K562 (cell line): ENCODE measurements around the gene GCDH. TPM values are rescaled to one million over a fixed set of nuclear protein-coding genes. Genes with fewer than 3 reads are reported as not detected.
A peak's percentile ranks its signal among the peaks of the same experiment; 100 is the strongest.

Source experiments
- ATF1 ChIP-seq, 2 experiments: fragments of 450-650 bp in 1 of 2; IDR thresholded peaks; 2 replicates each; pipeline ENCODE4 v1.6.1; 2016; ENCODE audit warnings: missing compliant biosample characterization in 1 of 2, missing genetic modification characterization in 1 of 2
- CBFA2T3 ChIP-seq: fragments of 450-650 bp; IDR thresholded peaks from 2 replicates; pipeline ENCODE4 v1.6.1; 2017
- CEBPZ ChIP-seq: fragments of 150-350 bp; IDR thresholded peaks from 2 replicates; pipeline ENCODE4 v1.6.1; 2014; ENCODE audit warnings: low read depth, mild to moderate bottlenecking, low read length, borderline replicate concordance
- CREM ChIP-seq: IDR thresholded peaks from 2 replicates; pipeline ENCODE4 v1.6.1; 2014; ENCODE audit warnings: antibody characterized with exemption, low read depth
- CXXC5 ChIP-seq: fragments of 250-450 bp; sonication (Bioruptor Pico); IDR thresholded peaks from 2 replicates; pipeline ENCODE4 v1.8.0; 2022; ENCODE audit warnings: inconsistent platforms, mild to moderate bottlenecking, moderate library complexity
- HEY1 ChIP-seq: fragments of 250-450 bp; sonication (Bioruptor Pico); IDR thresholded peaks from 2 replicates; pipeline ENCODE4 v1.5.0; 2020; ENCODE audit warnings: mild to moderate bottlenecking, moderate library complexity, borderline replicate concordance
- LCOR ChIP-seq: sonication (generic); formaldehyde crosslinking; IDR thresholded peaks from 2 replicates; pipeline ENCODE4 v1.8.0; 2022; ENCODE audit warnings: mild to moderate bottlenecking, missing genetic modification reagents
- MAZ ChIP-seq, 2 experiments: fragments of 450-650 bp in 1 of 2; sonication (generic) in 1 of 2; formaldehyde crosslinking; IDR thresholded peaks in 1 of 2; conservative IDR thresholded peaks in 1 of 2; 2 replicates each; pipeline versions ENCODE4 v1.4.0 to v1.5.0; 2020; ENCODE audit warnings: mild to moderate bottlenecking in 1 of 2, missing genetic modification reagents in 1 of 2
- MBD1 ChIP-seq: fragments of 250-450 bp; sonication (Bioruptor Pico); IDR thresholded peaks from 2 replicates; pipeline ENCODE4 v1.8.0; 2022; ENCODE audit warnings: inconsistent platforms
- MCM2 ChIP-seq: fragments of 450-650 bp; IDR thresholded peaks from 2 replicates; pipeline ENCODE4 v1.6.1; 2017; ENCODE audit warnings: low read depth, mild to moderate bottlenecking
- POLR2A ChIP-seq: fragments of 450-650 bp; conservative IDR thresholded peaks from 2 replicates; pipeline ENCODE4 v1.6.1; 2016
- POLR3A ChIP-seq: IDR thresholded peaks from 2 replicates; pipeline ENCODE4 v1.6.1; 2011; ENCODE audit warnings: borderline replicate concordance, mild to moderate bottlenecking, moderate library complexity; ENCODE audit not compliant: insufficient read length, insufficient read depth; ENCODE audit errors: extremely low read depth
- U2AF1 ChIP-seq: fragments of 200-400 bp; formaldehyde crosslinking; optimal IDR thresholded peaks from 2 replicates; pipeline ENCODE3; 2017; ENCODE audit warnings: mild to moderate bottlenecking, low read depth, low read length, moderate library complexity
- ZBTB1 ChIP-seq: sonication (generic); formaldehyde crosslinking; IDR thresholded peaks from 2 replicates; pipeline ENCODE4 v1.8.1; 2023; ENCODE audit warnings: missing genetic modification reagents, low read depth, mild to moderate bottlenecking, borderline replicate concordance
- ZBTB7A ChIP-seq: IDR thresholded peaks from 2 replicates; pipeline ENCODE4 v1.6.1; 2011; ENCODE audit warnings: low read depth, mild to moderate bottlenecking, low read length, moderate library complexity, borderline replicate concordance; ENCODE audit not compliant: control insufficient read depth
- polyA plus RNA-seq, 8 experiments: library from polyadenylated mRNA; depleted of rRNA in 4 of 8; stranded (reverse) in 5 of 8; unstranded in 3 of 8; fragments of >200 nt; fragmentation: Nextera tagmentation in 2 of 8; fragmentation: Illumina TruSeq in 1 of 8; extraction: Ambion mirVana in 2 of 8; extraction: Trizol in 1 of 8; gene quantifications; 2 replicates each; pipeline versions ENCODE4 v1.2.1 to v1.2.3, GENCODE V29; 2011 to 2014; ENCODE audit warnings: inconsistent platforms in 1 of 8, missing spikeins in 1 of 8
- total RNA-seq, 7 experiments: library from RNA; depleted of rRNA in 6 of 7; stranded (reverse); fragments of >200 nt in 6 of 7; fragmentation: Illumina TruSeq in 2 of 7; extraction: Trizol in 2 of 7; gene quantifications; 2 replicates each; pipeline versions ENCODE4 v1.2.1 to v1.2.3, GENCODE V29; 2011 to 2021; ENCODE audit warnings: low replicate concordance in 1 of 7
- TF ChIP-seq, protein P1 (sequence below), 2 experiments: IDR thresholded peaks; 2 replicates each; pipeline ENCODE4 v1.6.1; 2012; ENCODE audit warnings: improper control_type of control experiment in 2 of 2, low read depth in 2 of 2, low read length in 2 of 2, borderline replicate concordance in 1 of 2
- TF ChIP-seq, protein P2 (sequence below): IDR thresholded peaks from 2 replicates; pipeline ENCODE4 v1.6.1; 2012; ENCODE audit warnings: low read depth, low read length, improper control_type of control experiment, borderline replicate concordance

The GCDH gene
- total and polyA plus RNA-seq, 9 of the 15 experiments (the other 6 are each of a cell fraction or from before 2014, with no cell fraction given): 2.9 to 50.8 (median 19.1) TPM

DNA sequence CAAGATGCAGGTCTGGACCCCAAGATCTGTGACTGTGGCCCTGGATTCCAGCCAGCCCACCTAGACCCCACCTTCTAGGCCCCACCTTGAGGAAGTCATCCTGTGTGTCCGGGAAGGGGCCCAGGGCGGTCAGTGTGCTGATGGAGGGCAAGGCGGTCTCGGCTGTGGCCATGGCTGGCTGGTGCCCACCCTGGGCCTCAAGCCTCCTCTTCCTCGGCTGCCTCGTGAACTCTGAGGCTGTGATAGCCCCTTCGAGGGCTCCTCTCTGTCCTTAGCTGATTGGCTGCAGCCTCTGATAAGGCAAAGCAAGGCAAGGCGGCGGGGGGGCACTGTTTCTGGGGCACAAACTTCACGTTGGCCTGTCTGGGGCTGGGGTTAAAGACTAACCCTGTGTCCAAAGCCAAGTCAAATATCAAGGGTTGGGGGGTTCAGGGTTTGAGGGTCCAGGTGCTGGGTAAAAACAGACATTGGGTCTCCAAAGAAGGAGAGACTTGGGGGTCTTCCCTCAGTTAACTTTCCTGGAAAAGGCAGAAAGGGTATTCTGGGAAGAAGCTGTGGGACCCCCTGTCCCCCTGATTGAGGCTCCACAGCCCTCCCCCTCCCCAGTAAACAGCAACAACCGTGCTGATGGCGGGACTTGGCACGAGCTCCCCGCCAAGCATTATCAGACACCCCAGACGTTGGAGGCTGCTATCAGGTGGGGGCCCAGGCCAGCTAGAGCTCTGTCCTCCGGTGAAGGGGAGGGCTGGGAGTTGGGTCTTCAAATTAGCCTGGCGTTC lies 3.8 kb upstream of the GCDH start, which contains the start of gene KLF1 (continued):
- TF ChIP-seq CEBPZ: no peak
- TF ChIP-seq U2AF1: no peak
- TF ChIP-seq LCOR (CRISPR knock-in tag): peak; percentile 48
- TF ChIP-seq POLR2A: peak; percentile 90
- TF ChIP-seq CREM: peak; percentile 67
- TF ChIP-seq CXXC5: peak; percentile 85
- TF ChIP-seq, protein P1, sequence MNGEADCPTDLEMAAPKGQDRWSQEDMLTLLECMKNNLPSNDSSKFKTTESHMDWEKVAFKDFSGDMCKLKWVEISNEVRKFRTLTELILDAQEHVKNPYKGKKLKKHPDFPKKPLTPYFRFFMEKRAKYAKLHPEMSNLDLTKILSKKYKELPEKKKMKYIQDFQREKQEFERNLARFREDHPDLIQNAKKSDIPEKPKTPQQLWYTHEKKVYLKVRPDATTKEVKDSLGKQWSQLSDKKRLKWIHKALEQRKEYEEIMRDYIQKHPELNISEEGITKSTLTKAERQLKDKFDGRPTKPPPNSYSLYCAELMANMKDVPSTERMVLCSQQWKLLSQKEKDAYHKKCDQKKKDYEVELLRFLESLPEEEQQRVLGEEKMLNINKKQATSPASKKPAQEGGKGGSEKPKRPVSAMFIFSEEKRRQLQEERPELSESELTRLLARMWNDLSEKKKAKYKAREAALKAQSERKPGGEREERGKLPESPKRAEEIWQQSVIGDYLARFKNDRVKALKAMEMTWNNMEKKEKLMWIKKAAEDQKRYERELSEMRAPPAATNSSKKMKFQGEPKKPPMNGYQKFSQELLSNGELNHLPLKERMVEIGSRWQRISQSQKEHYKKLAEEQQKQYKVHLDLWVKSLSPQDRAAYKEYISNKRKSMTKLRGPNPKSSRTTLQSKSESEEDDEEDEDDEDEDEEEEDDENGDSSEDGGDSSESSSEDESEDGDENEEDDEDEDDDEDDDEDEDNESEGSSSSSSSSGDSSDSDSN (IDR thresholded peaks at IDR 0.05; ENCODE audit: borderline replicate concordance in 1 of 2, low read depth in 2 of 2, low read length in 2 of 2): peak in 1 of 2 experiments; percentile 22; a peak in 1 of 4 replicates
- TF ChIP-seq MBD1: no peak
- TF ChIP-seq CBFA2T3: peak; percentile 95
- TF ChIP-seq MAZ (CRISPR knock-in tag; conservative IDR thresholded peaks at IDR 0.05 in 1 of 2, IDR thresholded peaks at IDR 0.05 in 1 of 2): peak; percentile 76 to 85
- no peak; the same call in 1 of the 2 replicates for TF ChIP-seq MCM2
- TF ChIP-seq POLR3A: no peak
- TF ChIP-seq, protein P2, sequence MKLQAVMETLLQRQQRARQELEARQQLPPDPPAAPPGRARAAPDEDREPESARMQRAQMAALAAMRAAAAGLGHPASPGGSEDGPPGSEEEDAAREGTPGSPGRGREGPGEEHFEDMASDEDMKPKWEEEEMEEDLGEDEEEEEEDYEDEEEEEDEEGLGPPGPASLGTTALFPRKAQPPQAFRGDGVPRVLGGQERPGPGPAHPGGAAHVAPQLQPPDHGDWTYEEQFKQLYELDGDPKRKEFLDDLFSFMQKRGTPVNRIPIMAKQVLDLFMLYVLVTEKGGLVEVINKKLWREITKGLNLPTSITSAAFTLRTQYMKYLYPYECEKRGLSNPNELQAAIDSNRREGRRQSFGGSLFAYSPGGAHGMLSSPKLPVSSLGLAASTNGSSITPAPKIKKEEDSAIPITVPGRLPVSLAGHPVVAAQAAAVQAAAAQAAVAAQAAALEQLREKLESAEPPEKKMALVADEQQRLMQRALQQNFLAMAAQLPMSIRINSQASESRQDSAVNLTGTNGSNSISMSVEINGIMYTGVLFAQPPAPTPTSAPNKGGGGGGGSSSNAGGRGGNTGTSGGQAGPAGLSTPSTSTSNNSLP: 0 out of 2 replicates have a peak, but pooled peaks have one; percentile 4
- TF ChIP-seq ATF1 (CRISPR knock-in tag; IDR thresholded peaks at IDR 0.05): no peak
- TF ChIP-seq ATF1 (tag; IDR thresholded peaks at IDR 0.05): peak; percentile 50
- TF ChIP-seq HEY1 (CRISPR knock-in tag): no peak
- 0 out of 2 replicates have a peak, but pooled peaks have one; percentile 22 for TF ChIP-seq ZBTB1 (CRISPR knock-in tag)
- peak; percentile 82 for TF ChIP-seq ZBTB7A
